Panc1 (cell line): ENCODE data around the gene GNAS-AS1. TPM values are rescaled to one million over a fixed set of nuclear protein-coding genes. Genes with fewer than 3 reads are reported as not detected.

Experiments
- ATAC-seq: fragments of 200-7000 bp; cut with Tn5 transposase; 2 replicates; pipeline ENCODE4 v1.9.1; 2020; ENCODE audit warnings: mild to moderate bottlenecking, moderate library complexity
- BruUV-seq: library from RNA; stranded (reverse); fragments of 400-500 nt; replicated peaks from 2 replicates; lab custom pipeline; 2021; lab: Mats Ljungman, UMichigan
- CTCF ChIA-PET: fragments of 300-600 bp; sonication (Branson Sonifier 250); formaldehyde crosslinking; loops from one replicate; lab custom pipeline; 2022; ENCODE audit warnings: antibody characterized with exemption; lab: Charles Lee
- POLR2A ChIA-PET: fragments of 300-600 bp; sonication (Branson Sonifier 250); formaldehyde crosslinking; loops from one replicate; lab custom pipeline; 2022; ENCODE audit warnings: antibody characterized with exemption; lab: Charles Lee
- DNase-seq: peaks from one replicate; pipeline ENCODE4 v3.0.0-alpha.2; 2010; ENCODE audit warnings: low read depth, low spot score
- H3K27ac ChIP-seq: 2 replicates; pipeline ENCODE4 v1.5.1; 2011; ENCODE audit warnings: mild to moderate bottlenecking, low read length, inconsistent platforms
- H3K27me3 ChIP-seq: fragments of 200-500 bp; sonication (Bioruptor generic); 2 replicates; pipeline ENCODE4 v1.6.0; 2014; ENCODE audit warnings: low read length, inconsistent platforms; ENCODE audit not compliant: control insufficient read depth, insufficient read depth
- H3K36me3 ChIP-seq: fragments of 200-500 bp; sonication (Bioruptor generic); 2 replicates; pipeline ENCODE4 v1.5.1; 2014; ENCODE audit warnings: inconsistent platforms, mild to moderate bottlenecking, low read length, moderate library complexity; ENCODE audit not compliant: control insufficient read depth, insufficient read depth
- H3K4me1 ChIP-seq: 2 replicates; pipeline ENCODE4 v1.5.1; 2011; ENCODE audit warnings: inconsistent platforms, mild to moderate bottlenecking, low read length, moderate library complexity; ENCODE audit not compliant: control insufficient read depth, insufficient read depth
- H3K4me3 ChIP-seq, 2 experiments: 2 replicates each; pipeline ENCODE4 v1.5.1; 2011 to 2012; ENCODE audit warnings: low read depth in 2 of 2, low read length in 2 of 2, mild to moderate bottlenecking in 2 of 2, inconsistent platforms in 1 of 2, moderate library complexity in 1 of 2
- H3K9me3 ChIP-seq: fragments of 200-500 bp; sonication (Bioruptor generic); 2 replicates; pipeline ENCODE4 v1.5.1; 2014; ENCODE audit warnings: low read depth, mild to moderate bottlenecking, inconsistent platforms, low read length, moderate library complexity; ENCODE audit not compliant: control insufficient read depth, insufficient read depth
- CTCF ChIP-seq: fragments of 450-650 bp; IDR thresholded peaks from 2 replicates; pipeline ENCODE4 v1.5.1; 2017; ENCODE audit warnings: mild to moderate bottlenecking
- POLR2AphosphoS5 ChIP-seq: IDR thresholded peaks from 2 replicates; pipeline ENCODE4 v1.6.1; 2012; ENCODE audit warnings: mild to moderate bottlenecking, low read depth, low read length, moderate library complexity
- REST ChIP-seq, 2 experiments: IDR thresholded peaks; 2 replicates each; pipeline ENCODE4 v1.6.1; 2011 to 2012; ENCODE audit warnings: low read depth in 2 of 2, control low read depth in 1 of 2, low read length in 1 of 2, mild to moderate bottlenecking in 1 of 2, moderate library complexity in 1 of 2; ENCODE audit not compliant: insufficient read depth in 1 of 2
- SIN3A ChIP-seq: IDR thresholded peaks from 2 replicates; pipeline ENCODE4 v1.6.1; 2012; ENCODE audit warnings: low read depth, mild to moderate bottlenecking, low read length, moderate library complexity, borderline replicate concordance; ENCODE audit not compliant: insufficient read depth
- TCF7L2 ChIP-seq: IDR thresholded peaks from 2 replicates; pipeline ENCODE4 v1.6.1; 2011; ENCODE audit warnings: mild to moderate bottlenecking, low read depth, low read length, inconsistent platforms
- in situ Hi-C: cut with HindIII; loops from 2 replicates; pipeline ENCODE4 v1.10.0; 2016; ENCODE audit warnings: low sequenced_read_pairs, low pct_unique_long_range_greater_than_20kb
- intact Hi-C: fragments of 100-400 bp; cut with micrococcal nuclease; formaldehyde crosslinking; loops from one replicate; pipeline ENCODE4 v1.10.0; 2022; ENCODE audit not compliant: unreplicated experiment
- total RNA-seq: library from RNA; stranded (reverse); gene quantifications from one replicate; pipeline ENCODE4 v1.2.1, GENCODE V29; 2021; ENCODE audit not compliant: unreplicated experiment

The GNAS-AS1 gene
- total RNA-seq, 1 experiment from 2014 or later = not detected

- intact Hi-C loops (no loop called here), in situ Hi-C loops (no loop called here)
- BruUV-seq = no TSS peak
- Histone ChIP-seq H3K27me3 (no peaks in the 10 kb centered on the region), H3K4me1 (no peaks in the 10 kb centered on the region), H3K36me3 (no peaks in the 10 kb centered on the region), H3K27ac (no peak overlapping the region), H3K9me3 (no peaks in the 10 kb centered on the region), H3K4me3 (no peak overlapping the region)
- CTCF ChIA-PET = no interaction called here
- ATAC-seq (no peak), DNase-seq (no peak)
- TF ChIP-seq REST (IDR thresholded peaks at IDR 0.05; ENCODE audit: insufficient read depth in 1 of 2, low read depth in 2 of 2, low read length in 1 of 2) = no peak
- TF ChIP-seq POLR2AphosphoS5 = no peak
- no peak for TF ChIP-seq CTCF
- no peak for TF ChIP-seq TCF7L2
- TF ChIP-seq SIN3A = no peak
- POLR2A ChIA-PET = no interaction called here
Measured at GRCh38 chr20:58811334-58811733, 39.4 kb downstream of the GNAS-AS1 start.

GRCh38 chr20:58810879-58811250, 39.8 kb downstream of the GNAS-AS1 start:
- Histone ChIP-seq H3K27me3 (no peaks in the 10 kb centered on the region), H3K36me3 (no peaks in the 10 kb centered on the region), H3K4me3 (no peak overlapping the region), H3K4me1 (no peaks in the 10 kb centered on the region), H3K9me3 (no peaks in the 10 kb centered on the region), H3K27ac (no peak overlapping the region)
- in situ Hi-C loops = no loop called here
- ChIA-PET POLR2A (no interaction called here), CTCF (no interaction called here)
- TF ChIP-seq POLR2AphosphoS5 = no peak
- no peak for TF ChIP-seq SIN3A
- TF ChIP-seq REST (IDR thresholded peaks at IDR 0.05; ENCODE audit: insufficient read depth in 1 of 2, low read depth in 2 of 2, low read length in 1 of 2) = no peak
- no peak for TF ChIP-seq TCF7L2
- no peak for TF ChIP-seq CTCF
- no TSS peak for BruUV-seq
- DNase-seq = no peak
- intact Hi-C loops = no loop called here
- no peak for ATAC-seq
